Activated T-cell treated with anti-CD3 and anti-CD28 coated beads, Interleukin-2, amount 50 U/mL, for 4 hours (primary cell): ENCODE measurements around the gene OR56A5. TPM values are rescaled to one million over a fixed set of nuclear protein-coding genes. Genes with fewer than 3 reads are reported as not detected.

ENCODE experiments used
- ATAC-seq, 2 donors: fragments of 200-7000 bp; cut with Tn5 transposase; one replicate each; pipeline ENCODE4 v1.10.0; 2021
- DNase-seq: peaks from one replicate; pipeline ENCODE4 v3.0.0-alpha.2; 2020
- H3K27me3 Mint-ChIP-seq: one replicate; pipeline ENCODE4 v1.8.0; 2021; ENCODE audit warnings: low read depth, mixed read lengths
- H3K36me3 Mint-ChIP-seq: one replicate; pipeline ENCODE4 v1.8.0; 2022; ENCODE audit warnings: mixed read lengths; ENCODE audit not compliant: insufficient read depth
- H3K4me1 Mint-ChIP-seq: one replicate; pipeline ENCODE4 v1.8.0; 2021; ENCODE audit warnings: low read depth, mixed read lengths
- H3K4me3 Mint-ChIP-seq: one replicate; pipeline ENCODE4 v1.8.0; 2021; ENCODE audit warnings: mild to moderate bottlenecking, moderate library complexity, mixed read lengths
- H3K9me3 Mint-ChIP-seq: one replicate; pipeline ENCODE4 v1.8.0; 2021; ENCODE audit warnings: mixed read lengths
- total RNA-seq, 3 donors: library from RNA; stranded (reverse); gene quantifications; one replicate each; pipeline ENCODE4 v1.2.1, GENCODE V29; 2021

OR56A5 gene
- total RNA-seq: not detected

GRCh38 chr11:5968394-5968793 lies at the start of gene OR56A5:
OR56A5 (minus strand) TSS chr11:5968494; CDS start chr11:5968494, 0 bp downstream.
- DNase-seq (no peak), ATAC-seq (no peak)
- peaks cover 12% of the 10 kb centered on the region for H3K27me3 Mint-ChIP-seq
- H3K9me3 Mint-ChIP-seq: peaks cover 8% of the 10 kb centered on the region
- peaks cover 2% of the 10 kb centered on the region for H3K36me3 Mint-ChIP-seq
- peaks cover under 1% of the 10 kb centered on the region for H3K4me1 Mint-ChIP-seq
- no peak within 1 kb of the TSS for H3K4me3 Mint-ChIP-seq

GRCh38 chr11:6013042-6013441 lies 44.7 kb upstream of the OR56A5 start:
- no peak for ATAC-seq
- H3K9me3 Mint-ChIP-seq: peaks cover 20% of the 10 kb centered on the region
- H3K36me3 Mint-ChIP-seq: no peaks in the 10 kb centered on the region
- peaks cover 15% of the 10 kb centered on the region for H3K27me3 Mint-ChIP-seq
- no peak for DNase-seq
- no peak overlapping the region for H3K4me3 Mint-ChIP-seq
- no peaks in the 10 kb centered on the region for H3K4me1 Mint-ChIP-seq

- no peaks in the 10 kb centered on the region for H3K36me3 Mint-ChIP-seq
- H3K27me3 Mint-ChIP-seq: peaks cover 15% of the 10 kb centered on the region
- peaks cover 17% of the 10 kb centered on the region for H3K9me3 Mint-ChIP-seq
- ATAC-seq (no peak), DNase-seq (no peak)
- H3K4me1 Mint-ChIP-seq: no peaks in the 10 kb centered on the region
- no peak overlapping the region for H3K4me3 Mint-ChIP-seq
Measured at GRCh38 chr11:6012035-6012668, 43.9 kb upstream of the OR56A5 start.

GRCh38 chr11:6006846-6007245 lies 38.6 kb upstream of the OR56A5 start, which contains the start of gene OR56A4:
OR56A4 (minus strand) TSS chr11:6006946; CDS start chr11:6002992, 3,954 bp downstream.
- no peak for DNase-seq
- Mint-ChIP-seq H3K4me1 (no peaks in the 10 kb centered on the region), H3K9me3 (no peaks in the 10 kb centered on the region), H3K27me3 (peaks cover 12% of the 10 kb centered on the region), H3K36me3 (no peaks in the 10 kb centered on the region), H3K4me3 (no peak within 1 kb of the TSS)
- no peak for ATAC-seq

GRCh38 chr11:6006395-6006794 lies 38.1 kb upstream of the OR56A5 start:
- peaks cover 8% of the 10 kb centered on the region for H3K27me3 Mint-ChIP-seq
- DNase-seq (no peak), ATAC-seq (no peak)
- no peaks in the 10 kb centered on the region for H3K4me1 Mint-ChIP-seq
- H3K4me3 Mint-ChIP-seq: no peak overlapping the region
- no peaks in the 10 kb centered on the region for H3K9me3 Mint-ChIP-seq
- no peaks in the 10 kb centered on the region for H3K36me3 Mint-ChIP-seq

GRCh38 chr11:6002202-6002699 lies 34.0 kb upstream of the OR56A5 start:
- Mint-ChIP-seq H3K36me3 (no peaks in the 10 kb centered on the region), H3K27me3 (peaks cover 7% of the 10 kb centered on the region), H3K4me3 (no peak overlapping the region), H3K9me3 (no peaks in the 10 kb centered on the region), H3K4me1 (no peaks in the 10 kb centered on the region)
- ATAC-seq (no peak), DNase-seq (no peak)

GRCh38 chr11:5994791-5995190 lies 26.5 kb upstream of the OR56A5 start:
- Mint-ChIP-seq H3K4me1 (no peaks in the 10 kb centered on the region), H3K9me3 (no peaks in the 10 kb centered on the region), H3K36me3 (no peaks in the 10 kb centered on the region), H3K4me3 (no peak overlapping the region), H3K27me3 (peaks cover 11% of the 10 kb centered on the region)
- DNase-seq (no peak), ATAC-seq (no peak)

- Mint-ChIP-seq H3K36me3 (no peaks in the 10 kb centered on the region), H3K27me3 (peaks cover 10% of the 10 kb centered on the region), H3K4me1 (no peaks in the 10 kb centered on the region), H3K9me3 (no peaks in the 10 kb centered on the region), H3K4me3 (no peak overlapping the region)
- DNase-seq: no peak
- no peak for ATAC-seq
Measured at GRCh38 chr11:5992604-5993251, 24.4 kb upstream of the OR56A5 start.

- no peaks in the 10 kb centered on the region for H3K4me1 Mint-ChIP-seq
- DNase-seq: no peak
- H3K4me3 Mint-ChIP-seq: no peak overlapping the region
- peaks cover 10% of the 10 kb centered on the region for H3K27me3 Mint-ChIP-seq
- no peaks in the 10 kb centered on the region for H3K36me3 Mint-ChIP-seq
- ATAC-seq: no peak
- H3K9me3 Mint-ChIP-seq: no peaks in the 10 kb centered on the region
Measured at GRCh38 chr11:5992150-5992549, 23.9 kb upstream of the OR56A5 start.

GRCh38 chr11:5989203-5989602 lies 20.9 kb upstream of the OR56A5 start:
- H3K27me3 Mint-ChIP-seq: peaks cover 12% of the 10 kb centered on the region
- H3K4me3 Mint-ChIP-seq: no peak overlapping the region
- ATAC-seq (no peak), DNase-seq (no peak)
- no peaks in the 10 kb centered on the region for H3K4me1 Mint-ChIP-seq
- H3K36me3 Mint-ChIP-seq: no peaks in the 10 kb centered on the region
- no peaks in the 10 kb centered on the region for H3K9me3 Mint-ChIP-seq

GRCh38 chr11:5986885-5987284 lies 18.6 kb upstream of the OR56A5 start, which contains the start of gene OR52L1:
OR52L1 (minus strand) TSS chr11:5986985; CDS start chr11:5986930, 55 bp downstream.
- no peaks in the 10 kb centered on the region for H3K4me1 Mint-ChIP-seq

DNA sequence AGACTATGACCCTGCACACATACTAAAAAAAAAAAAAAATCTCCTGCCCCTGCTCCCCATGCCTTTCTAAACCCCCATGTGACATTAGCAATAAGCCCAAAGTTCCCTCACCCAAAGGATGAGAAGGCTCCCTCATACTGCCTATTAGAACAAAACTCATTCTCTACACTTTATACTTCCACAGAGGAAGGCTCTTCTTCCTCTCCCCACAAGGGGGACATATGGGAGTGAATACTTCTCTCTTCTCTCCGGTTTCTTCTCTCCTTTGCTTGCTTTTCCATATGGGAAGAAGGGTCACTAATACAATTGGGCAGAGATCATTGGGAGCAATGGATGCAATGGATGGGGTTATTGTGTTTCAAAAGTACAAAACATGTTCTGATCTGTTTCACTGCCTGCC lies 15.1 kb upstream of the OR56A5 start:
- DNase-seq: no peak
- H3K4me1 Mint-ChIP-seq: no peaks in the 10 kb centered on the region
- H3K9me3 Mint-ChIP-seq: peaks cover 15% of the 10 kb centered on the region
- no peak overlapping the region for H3K4me3 Mint-ChIP-seq
- peaks cover 13% of the 10 kb centered on the region for H3K27me3 Mint-ChIP-seq
- no peaks in the 10 kb centered on the region for H3K36me3 Mint-ChIP-seq
- ATAC-seq: no peak

More at GRCh38 chr11:5986885-5987284, 18.6 kb upstream of the OR56A5 start, which contains the start of gene OR52L1:
- DNase-seq: no peak
- H3K4me3 Mint-ChIP-seq: no peak within 1 kb of the TSS
- no peaks in the 10 kb centered on the region for H3K9me3 Mint-ChIP-seq
- ATAC-seq: no peak
- H3K36me3 Mint-ChIP-seq: no peaks in the 10 kb centered on the region
- H3K27me3 Mint-ChIP-seq: peaks cover 18% of the 10 kb centered on the region

DNA sequence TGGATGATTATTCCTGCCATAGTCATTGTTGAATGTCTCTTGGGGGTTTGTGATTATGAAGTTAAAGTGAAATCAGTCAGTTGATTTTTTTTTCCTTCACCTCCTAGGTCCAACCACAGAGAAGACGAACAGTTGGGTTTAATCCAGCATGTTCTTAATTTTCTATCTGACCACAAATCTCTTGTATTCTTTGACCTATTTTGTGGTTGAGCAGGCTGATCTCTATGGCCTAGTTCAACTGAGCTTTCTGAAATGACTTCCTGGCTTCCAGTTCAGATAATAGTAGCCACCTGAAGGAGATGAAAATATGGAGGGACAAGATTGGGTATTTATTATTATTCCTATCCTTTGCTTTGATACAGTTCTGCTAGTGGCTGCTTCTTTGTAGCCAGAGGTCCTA lies 5.2 kb upstream of the OR56A5 start:
- H3K27me3 Mint-ChIP-seq: peaks cover 2% of the 10 kb centered on the region
- no peak overlapping the region for H3K4me3 Mint-ChIP-seq
- no peaks in the 10 kb centered on the region for H3K36me3 Mint-ChIP-seq
- no peak for DNase-seq
- peaks cover 2% of the 10 kb centered on the region for H3K4me1 Mint-ChIP-seq
- H3K9me3 Mint-ChIP-seq: peaks cover 3% of the 10 kb centered on the region
- ATAC-seq: no peak

- no peak overlapping the region for H3K4me3 Mint-ChIP-seq
- peaks cover 12% of the 10 kb centered on the region for H3K27me3 Mint-ChIP-seq
- H3K4me1 Mint-ChIP-seq: no peaks in the 10 kb centered on the region
- ATAC-seq (no peak), DNase-seq (no peak)
- H3K36me3 Mint-ChIP-seq: peaks cover 2% of the 10 kb centered on the region
- H3K9me3 Mint-ChIP-seq: peaks cover 12% of the 10 kb centered on the region
Measured at GRCh38 chr11:5967708-5968107, 586 bp downstream of the OR56A5 start.

DNA sequence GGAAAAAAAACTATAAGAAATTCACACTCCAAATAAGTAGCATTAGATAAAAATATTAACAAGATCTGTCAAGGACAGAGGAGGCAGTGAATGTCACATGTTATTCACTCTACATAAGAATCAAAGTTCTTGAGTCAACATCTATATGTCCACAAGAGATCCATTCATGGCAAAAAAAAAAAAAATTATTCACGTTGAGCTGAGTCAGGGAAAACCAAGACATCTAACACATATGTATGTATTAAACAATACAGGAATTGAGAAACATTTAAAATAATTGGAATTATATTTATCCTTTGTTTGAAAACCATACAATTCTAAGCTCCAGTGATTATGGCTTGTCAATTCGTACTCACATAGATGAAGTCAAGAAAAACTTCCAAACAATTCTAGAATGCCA lies 1.3 kb downstream of the OR56A5 start:
- peaks cover 12% of the 10 kb centered on the region for H3K27me3 Mint-ChIP-seq
- H3K36me3 Mint-ChIP-seq: peaks cover 2% of the 10 kb centered on the region
- no peak for ATAC-seq
- peaks cover 16% of the 10 kb centered on the region for H3K9me3 Mint-ChIP-seq
- no peak for DNase-seq
- H3K4me3 Mint-ChIP-seq: no peak overlapping the region
- H3K4me1 Mint-ChIP-seq: no peaks in the 10 kb centered on the region
